Vagina (tissue), 2 donors: ENCODE measurements around the gene TBC1D22A. TPM values are rescaled to one million over a fixed set of nuclear protein-coding genes. Genes with fewer than 3 reads are reported as not detected.

Experiments
- DNase-seq, 2 donors: peaks; one replicate each; pipeline ENCODE4 v3.0.0-alpha.2; 2017; ENCODE audit errors: extremely low spot score in 2 of 2
- H3K27ac ChIP-seq: fragments of 200-600 bp; sonication (generic); one replicate; pipeline ENCODE4 v1.5.1; 2019
- H3K27me3 ChIP-seq: fragments of 200-600 bp; sonication (generic); one replicate; pipeline ENCODE4 v1.5.1; 2019
- H3K36me3 ChIP-seq, 2 donors: fragments of 200-600 bp; sonication (generic); one replicate each; pipeline ENCODE4 v1.5.1; 2017 to 2019
- H3K4me1 ChIP-seq: fragments of 200-600 bp; sonication (generic); one replicate; pipeline ENCODE4 v1.5.1; 2019
- H3K4me3 ChIP-seq, 2 donors: fragments of 200-600 bp; sonication (generic); 1 replicate in 1 of 2; 2 replicates in 1 of 2; pipeline ENCODE4 v1.5.1; 2016 to 2019
- H3K9me3 ChIP-seq: fragments of 200-600 bp; sonication (generic); one replicate; pipeline ENCODE4 v1.5.1; 2019
- POLR2A ChIP-seq, 2 donors: fragments of 450-650 bp; IDR thresholded peaks; one replicate each; pipeline ENCODE4 v1.6.1; 2017; ENCODE audit warnings: antibody characterized with exemption in 2 of 2, mild to moderate bottlenecking in 2 of 2, moderate library complexity in 2 of 2
- POLR2AphosphoS5 ChIP-seq, 2 donors: sonication (generic); formaldehyde crosslinking; IDR thresholded peaks; one replicate each; pipeline ENCODE4 v1.9.0; 2017; ENCODE audit warnings: antibody characterized with exemption in 2 of 2, mild to moderate bottlenecking in 2 of 2, low read depth in 1 of 2; ENCODE audit not compliant: insufficient read depth in 1 of 2
- intact Hi-C: fragments of 100-400 bp; cut with DNase I; formaldehyde crosslinking; loops from one replicate; pipeline ENCODE4 v1.15.1; 2023
- total RNA-seq: library from RNA; depleted of rRNA; stranded (reverse); fragments of >200 nt; gene quantifications from one replicate; pipeline ENCODE4 v1.2.3, GENCODE V29; 2016
- TF ChIP-seq, protein P1 (sequence below), 3 experiments: fragments of 450-650 bp in 2 of 3; fragments of 200-600 bp in 1 of 3; sonication (generic) in 1 of 3; IDR thresholded peaks; one replicate each; pipeline ENCODE4 v1.5.1; 2017 to 2019; ENCODE audit warnings: antibody characterized with exemption in 3 of 3, mild to moderate bottlenecking in 2 of 3, moderate library complexity in 2 of 3

The TBC1D22A gene
- total RNA-seq, 1 donor from 2014 or later: 38.3 TPM

DNA sequence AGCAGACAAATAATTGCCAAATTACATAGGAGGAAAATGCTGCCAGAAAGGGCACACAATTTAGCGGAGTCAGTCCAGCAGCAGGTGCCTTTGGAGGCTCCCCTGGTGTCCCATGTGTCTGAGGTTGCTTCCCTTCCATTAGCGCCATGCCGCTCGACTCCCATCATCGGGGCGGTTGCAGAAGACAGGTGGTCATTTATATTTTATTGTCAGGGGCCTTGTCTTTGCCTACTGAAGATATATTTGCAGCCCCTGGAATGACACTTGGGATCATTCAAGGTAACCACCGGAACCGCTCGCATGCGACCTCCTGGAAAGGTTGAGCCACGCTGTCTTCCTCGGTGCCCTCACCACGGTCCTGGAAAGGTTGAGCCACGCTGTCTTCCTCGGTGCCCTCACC lies 298.3 kb downstream of the TBC1D22A start:
- Histone ChIP-seq H3K27me3 (no peaks in the 10 kb centered on the region), H3K9me3 (no peaks in the 10 kb centered on the region), H3K27ac (no peak overlapping the region), H3K36me3 (no peaks in the 10 kb centered on the region), H3K4me3 (no peak overlapping the region), H3K4me1 (no peaks in the 10 kb centered on the region)
- intact Hi-C loops: no loop called here
- TF ChIP-seq POLR2A (IDR thresholded peaks at IDR 0.05) (no peak), POLR2AphosphoS5 (IDR thresholded peaks at IDR 0.05; ENCODE audit: insufficient read depth in 1 of 2, low read depth in 1 of 2) (no peak)
- TF ChIP-seq, protein P1, sequence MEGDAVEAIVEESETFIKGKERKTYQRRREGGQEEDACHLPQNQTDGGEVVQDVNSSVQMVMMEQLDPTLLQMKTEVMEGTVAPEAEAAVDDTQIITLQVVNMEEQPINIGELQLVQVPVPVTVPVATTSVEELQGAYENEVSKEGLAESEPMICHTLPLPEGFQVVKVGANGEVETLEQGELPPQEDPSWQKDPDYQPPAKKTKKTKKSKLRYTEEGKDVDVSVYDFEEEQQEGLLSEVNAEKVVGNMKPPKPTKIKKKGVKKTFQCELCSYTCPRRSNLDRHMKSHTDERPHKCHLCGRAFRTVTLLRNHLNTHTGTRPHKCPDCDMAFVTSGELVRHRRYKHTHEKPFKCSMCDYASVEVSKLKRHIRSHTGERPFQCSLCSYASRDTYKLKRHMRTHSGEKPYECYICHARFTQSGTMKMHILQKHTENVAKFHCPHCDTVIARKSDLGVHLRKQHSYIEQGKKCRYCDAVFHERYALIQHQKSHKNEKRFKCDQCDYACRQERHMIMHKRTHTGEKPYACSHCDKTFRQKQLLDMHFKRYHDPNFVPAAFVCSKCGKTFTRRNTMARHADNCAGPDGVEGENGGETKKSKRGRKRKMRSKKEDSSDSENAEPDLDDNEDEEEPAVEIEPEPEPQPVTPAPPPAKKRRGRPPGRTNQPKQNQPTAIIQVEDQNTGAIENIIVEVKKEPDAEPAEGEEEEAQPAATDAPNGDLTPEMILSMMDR (IDR thresholded peaks at IDR 0.05): no peak
- DNase-seq: no peak

DNA sequence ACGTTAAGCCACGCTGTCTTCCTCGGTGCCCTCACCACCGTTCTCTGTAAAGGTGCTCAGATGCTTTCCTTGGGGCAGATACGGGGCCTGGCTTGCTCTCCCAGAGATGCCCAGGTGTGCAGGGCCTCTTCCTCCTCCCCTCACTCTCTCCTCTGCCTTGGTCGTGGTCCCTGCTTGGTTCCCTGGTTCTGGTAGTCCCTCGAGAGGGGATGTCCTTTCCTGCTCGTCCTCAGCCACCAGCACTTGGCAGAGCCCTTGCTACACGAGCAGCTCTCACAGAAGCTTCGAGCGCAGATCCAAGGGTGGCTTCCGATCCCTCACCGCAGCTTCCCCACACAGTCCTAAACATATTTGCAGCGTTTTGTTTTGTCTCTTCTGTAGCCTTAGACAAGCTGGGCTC lies 298.8 kb downstream of the TBC1D22A start:
- no peaks in the 10 kb centered on the region for H3K9me3 ChIP-seq
- H3K4me1 ChIP-seq: no peaks in the 10 kb centered on the region
- intact Hi-C loops: no loop called here
- TF ChIP-seq, protein P1 (IDR thresholded peaks at IDR 0.05): no peak
- no peak for TF ChIP-seq POLR2AphosphoS5 (IDR thresholded peaks at IDR 0.05; ENCODE audit: insufficient read depth in 1 of 2, low read depth in 1 of 2)
- no peak for TF ChIP-seq POLR2A (IDR thresholded peaks at IDR 0.05)
- no peak for DNase-seq
- no peaks in the 10 kb centered on the region for H3K27me3 ChIP-seq
- H3K27ac ChIP-seq: no peak overlapping the region
- H3K4me3 ChIP-seq: no peak overlapping the region
- H3K36me3 ChIP-seq: no peaks in the 10 kb centered on the region

DNA sequence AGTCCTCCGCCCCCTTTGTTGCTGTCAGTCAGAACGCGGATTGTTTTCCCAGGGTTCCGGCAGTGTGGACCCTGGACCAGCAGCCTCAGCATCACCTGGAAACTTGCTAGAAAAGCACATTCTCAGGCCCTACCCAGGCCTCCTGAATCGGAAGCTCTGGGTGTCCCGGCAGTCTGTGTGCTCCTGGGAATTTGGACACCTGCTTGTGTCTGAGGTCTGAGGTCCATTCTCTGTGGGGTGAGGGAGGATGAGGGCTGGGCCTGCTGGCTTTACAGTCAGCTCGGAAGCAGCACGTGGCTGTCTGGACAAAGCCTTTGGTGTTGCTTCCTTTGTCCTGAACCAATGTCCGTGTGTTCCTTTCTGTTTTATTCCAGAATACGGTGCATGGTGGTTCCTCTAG lies 299.7 kb downstream of the TBC1D22A start:
- Histone ChIP-seq H3K27ac (no peak overlapping the region), H3K27me3 (no peaks in the 10 kb centered on the region), H3K4me1 (no peaks in the 10 kb centered on the region), H3K36me3 (no peaks in the 10 kb centered on the region), H3K4me3 (no peak overlapping the region), H3K9me3 (no peaks in the 10 kb centered on the region)
- DNase-seq: no peak
- no peak for TF ChIP-seq POLR2AphosphoS5 (IDR thresholded peaks at IDR 0.05; ENCODE audit: insufficient read depth in 1 of 2, low read depth in 1 of 2)
- no peak for TF ChIP-seq POLR2A (IDR thresholded peaks at IDR 0.05)
- TF ChIP-seq, protein P1 (IDR thresholded peaks at IDR 0.05): no peak
- intact Hi-C loops: no loop called here

DNA sequence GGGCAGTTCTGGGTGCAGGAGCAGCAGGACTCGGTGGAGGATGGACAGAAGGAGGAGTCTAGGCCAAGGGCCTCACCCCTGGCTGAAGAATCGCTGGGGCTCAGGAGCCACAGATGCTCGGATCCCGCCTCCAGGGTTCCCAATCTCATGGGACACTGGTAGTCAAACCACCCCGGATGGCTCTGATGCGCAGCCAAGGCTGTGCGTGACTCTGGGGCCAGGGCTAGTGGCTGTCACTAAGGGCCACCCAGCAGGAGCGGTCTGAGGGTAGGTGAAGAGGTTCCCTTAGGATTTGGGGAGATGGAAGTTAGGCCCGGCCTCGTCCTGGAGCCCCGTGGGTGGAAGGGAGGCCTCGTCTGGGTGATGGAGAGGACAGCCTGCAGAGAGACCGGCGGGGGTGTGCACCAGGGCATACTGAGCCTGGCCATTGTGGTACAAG lies 300.6 kb downstream of the TBC1D22A start:
- no peak for DNase-seq
- Histone ChIP-seq H3K27ac (no peak overlapping the region), H3K9me3 (no peaks in the 10 kb centered on the region), H3K36me3 (no peaks in the 10 kb centered on the region), H3K27me3 (no peaks in the 10 kb centered on the region), H3K4me1 (no peaks in the 10 kb centered on the region), H3K4me3 (no peak overlapping the region)
- TF ChIP-seq, protein P1 (IDR thresholded peaks at IDR 0.05): no peak
- no peak for TF ChIP-seq POLR2AphosphoS5 (IDR thresholded peaks at IDR 0.05; ENCODE audit: insufficient read depth in 1 of 2, low read depth in 1 of 2)
- TF ChIP-seq POLR2A (IDR thresholded peaks at IDR 0.05): no peak
- intact Hi-C loops: no loop called here

DNA sequence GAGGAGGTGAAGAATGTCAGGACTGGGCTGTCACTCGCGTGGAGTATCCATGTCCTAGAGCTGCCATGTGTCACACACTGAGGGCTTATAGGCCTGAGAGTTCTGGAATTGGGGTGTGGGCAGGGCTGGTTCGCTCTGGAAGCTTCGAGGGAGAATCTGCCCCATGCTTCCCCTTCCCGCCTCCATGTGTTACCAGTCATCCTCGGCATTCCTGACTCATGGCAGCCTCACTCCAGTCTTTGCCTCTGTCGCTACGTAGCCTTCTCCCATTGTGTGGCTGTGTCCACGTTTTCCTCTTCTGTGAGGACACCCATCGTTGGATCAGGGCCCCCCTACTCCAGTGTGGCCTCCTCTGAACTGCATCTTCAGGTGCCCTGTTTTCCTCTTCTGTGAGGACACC lies 301.2 kb downstream of the TBC1D22A start:
- Histone ChIP-seq H3K4me1 (no peaks in the 10 kb centered on the region), H3K27ac (no peak overlapping the region), H3K4me3 (no peak overlapping the region), H3K36me3 (no peaks in the 10 kb centered on the region), H3K9me3 (no peaks in the 10 kb centered on the region), H3K27me3 (no peaks in the 10 kb centered on the region)
- no peak for DNase-seq
- TF ChIP-seq, protein P1 (IDR thresholded peaks at IDR 0.05): no peak
- TF ChIP-seq POLR2A (IDR thresholded peaks at IDR 0.05) (no peak), POLR2AphosphoS5 (IDR thresholded peaks at IDR 0.05; ENCODE audit: insufficient read depth in 1 of 2, low read depth in 1 of 2) (no peak)
- intact Hi-C loops: no loop called here
